Omental fat pad (tissue), 4 donors: Measurements from ENCODE around the gene SLC17A1. TPM values are rescaled to one million over a fixed set of nuclear protein-coding genes. Genes with fewer than 3 reads are reported as not detected.

ENCODE experiments used
- ATAC-seq: fragments of 150-250 bp; one replicate; pipeline ENCODE4 v1.9.1; 2016; ENCODE audit warnings: mild to moderate bottlenecking, moderate library complexity; ENCODE audit not compliant: low FRiP score
- DNase-seq: peaks from one replicate; pipeline ENCODE4 v3.0.0-alpha.2; 2019; ENCODE audit warnings: low spot score
- CTCF ChIP-seq, 3 donors: fragments of 450-650 bp; IDR thresholded peaks; one replicate each; pipeline ENCODE4 v1.5.1; 2016 to 2017; ENCODE audit warnings: antibody characterized with exemption in 3 of 3, mild to moderate bottlenecking in 3 of 3, moderate library complexity in 2 of 3
- total RNA-seq, 4 donors: library from RNA; depleted of rRNA; stranded (reverse); fragments of >200 nt; gene quantifications; one replicate each; pipeline ENCODE4 v1.1.0, GENCODE V29; 2016

The SLC17A1 gene
- total RNA-seq, 4 donors from 2014 or later, result not detected

GRCh38 chr6:25787428-25787827, 44.4 kb downstream of the SLC17A1 start:
- ATAC-seq (no peak), DNase-seq (no peak)
- no peak for TF ChIP-seq CTCF (IDR thresholded peaks at IDR 0.05)

GRCh38 chr6:25781134-25781533, 50.7 kb downstream of the SLC17A1 start:
- no peak for DNase-seq
- ATAC-seq, result no peak
- TF ChIP-seq CTCF (IDR thresholded peaks at IDR 0.05), result no peak

- TF ChIP-seq CTCF (IDR thresholded peaks at IDR 0.05), result no peak
- no peak for ATAC-seq
- DNase-seq, result no peak
These were observed 53.8 kb downstream of the SLC17A1 start for GRCh38 chr6:25777856-25778649.

- ATAC-seq, result no peak
- no peak for DNase-seq
- TF ChIP-seq CTCF (IDR thresholded peaks at IDR 0.05), result no peak
These were observed 54.8 kb downstream of the SLC17A1 start for GRCh38 chr6:25777031-25777430.

GRCh38 chr6:25774120-25774715, 57.6 kb downstream of the SLC17A1 start:
- no peak for TF ChIP-seq CTCF (IDR thresholded peaks at IDR 0.05)
- DNase-seq (no peak), ATAC-seq (no peak)

GRCh38 chr6:25769983-25770382, 61.9 kb downstream of the SLC17A1 start:
- ATAC-seq (no peak), DNase-seq (no peak)
- no peak for TF ChIP-seq CTCF (IDR thresholded peaks at IDR 0.05)

GRCh38 chr6:25768566-25768965, 63.3 kb downstream of the SLC17A1 start:
- TF ChIP-seq CTCF (IDR thresholded peaks at IDR 0.05), result no peak
- ATAC-seq, result no peak
- DNase-seq, result no peak
